ENCODE data around the gene PREX1. TPM values are rescaled to one million over a fixed set of nuclear protein-coding genes. Genes with fewer than 3 reads are reported as not detected.

Gene PREX1
- total and polyA plus RNA-seq, 9 donors = 16.7 to 32.5 (median 22.5) TPM

DNA sequence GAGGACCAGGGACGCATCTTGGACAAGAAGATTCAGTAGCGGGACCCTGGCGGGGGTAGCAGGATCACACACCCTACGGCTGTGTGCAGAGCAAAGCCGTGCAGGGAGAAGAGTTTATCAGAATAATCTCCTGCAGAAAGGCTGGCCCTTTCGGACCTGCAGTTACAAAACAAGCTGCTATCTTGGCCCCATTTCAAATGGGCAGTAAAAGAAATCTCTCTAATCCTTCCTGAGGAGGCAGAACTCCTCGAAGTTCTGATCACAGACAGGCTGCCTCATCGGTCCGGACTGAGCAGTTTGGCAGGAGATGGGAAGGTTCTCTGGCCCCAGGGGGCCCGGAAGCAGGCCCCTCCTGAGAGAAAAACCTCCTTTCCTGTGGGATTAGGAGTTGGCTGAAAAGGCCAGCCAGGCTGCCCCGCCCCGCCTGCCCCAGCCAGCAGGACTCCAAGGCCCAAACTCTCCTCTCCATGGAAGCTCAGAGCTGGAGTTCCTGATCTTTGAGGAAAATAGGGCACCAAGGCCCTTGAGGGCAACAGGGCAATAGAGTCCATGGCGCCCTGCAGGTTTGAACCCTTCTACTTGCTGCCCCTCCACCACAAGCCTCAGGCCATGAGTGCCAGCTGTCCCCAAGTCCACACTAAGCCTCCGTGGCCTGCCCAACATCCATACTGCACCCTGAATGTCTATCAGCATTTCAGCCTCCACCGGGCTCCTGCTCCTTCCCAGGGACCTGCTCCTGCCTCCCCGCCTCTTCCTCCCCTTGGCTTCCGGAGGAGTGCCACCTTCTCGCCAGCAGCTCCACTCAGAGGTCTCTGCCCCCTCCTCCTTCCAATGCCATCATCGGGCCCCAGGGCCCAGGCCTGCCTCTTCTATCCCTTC, 141.3 kb downstream of the PREX1 start:
- Histone ChIP-seq H3K27ac (ENCODE audit: low read length) (no peak overlapping the region), H3K9me3 (replicated peaks; ENCODE audit: control insufficient read depth, low read depth, low read length) (no peaks in the 10 kb centered on the region), H3K36me3 (ENCODE audit: control insufficient read depth, insufficient read depth, low read length) (peaks cover 17% of the 10 kb centered on the region), H3K4me3 (ENCODE audit: low read length) (no peak overlapping the region), H3K4me1 (ENCODE audit: control insufficient read depth, insufficient read depth, low read length) (peaks cover 65% of the 10 kb centered on the region), H3K27me3 (ENCODE audit: control insufficient read depth, insufficient read depth, low read length) (no peaks in the 10 kb centered on the region)
- 58% methylated on average over 15 of the region's 19 CpGs for WGBS (ENCODE audit: insufficient coverage)
- peak; percentile 76 for DNase-seq

- H3K4me3 ChIP-seq (ENCODE audit: low read length) = no peak overlapping the region
- H3K27me3 ChIP-seq (ENCODE audit: control insufficient read depth, insufficient read depth, low read length) = no peaks in the 10 kb centered on the region
- peaks cover 16% of the 10 kb centered on the region for H3K36me3 ChIP-seq (ENCODE audit: control insufficient read depth, insufficient read depth, low read length)
- no peaks in the 10 kb centered on the region for H3K9me3 ChIP-seq (replicated peaks; ENCODE audit: control insufficient read depth, low read depth, low read length)
- peaks cover 70% of the 10 kb centered on the region for H3K4me1 ChIP-seq (ENCODE audit: control insufficient read depth, insufficient read depth, low read length)
- 21% methylated on average over 6 of the region's 8 CpGs for WGBS (ENCODE audit: insufficient coverage)
- no peak for DNase-seq
- no peak overlapping the region for H3K27ac ChIP-seq (ENCODE audit: low read length)
Observed at GRCh38 chr20:48685300-48685699, 142.5 kb downstream of the PREX1 start.

GRCh38 chr20:48684501-48685041, 143.2 kb downstream of the PREX1 start:
- H3K4me1 ChIP-seq (ENCODE audit: control insufficient read depth, insufficient read depth, low read length) = peaks cover 76% of the 10 kb centered on the region
- H3K27me3 ChIP-seq (ENCODE audit: control insufficient read depth, insufficient read depth, low read length) = no peaks in the 10 kb centered on the region
- peak; percentile 26 for DNase-seq
- H3K36me3 ChIP-seq (ENCODE audit: control insufficient read depth, insufficient read depth, low read length) = peaks cover 23% of the 10 kb centered on the region
- 64% methylated on average over 14 of the region's 14 CpGs for WGBS (ENCODE audit: insufficient coverage)
- H3K27ac ChIP-seq (ENCODE audit: low read length) = peak overlapping the region; percentile 31
- H3K9me3 ChIP-seq (replicated peaks; ENCODE audit: control insufficient read depth, low read depth, low read length) = no peaks in the 10 kb centered on the region
- H3K4me3 ChIP-seq (ENCODE audit: low read length) = no peak overlapping the region

DNA sequence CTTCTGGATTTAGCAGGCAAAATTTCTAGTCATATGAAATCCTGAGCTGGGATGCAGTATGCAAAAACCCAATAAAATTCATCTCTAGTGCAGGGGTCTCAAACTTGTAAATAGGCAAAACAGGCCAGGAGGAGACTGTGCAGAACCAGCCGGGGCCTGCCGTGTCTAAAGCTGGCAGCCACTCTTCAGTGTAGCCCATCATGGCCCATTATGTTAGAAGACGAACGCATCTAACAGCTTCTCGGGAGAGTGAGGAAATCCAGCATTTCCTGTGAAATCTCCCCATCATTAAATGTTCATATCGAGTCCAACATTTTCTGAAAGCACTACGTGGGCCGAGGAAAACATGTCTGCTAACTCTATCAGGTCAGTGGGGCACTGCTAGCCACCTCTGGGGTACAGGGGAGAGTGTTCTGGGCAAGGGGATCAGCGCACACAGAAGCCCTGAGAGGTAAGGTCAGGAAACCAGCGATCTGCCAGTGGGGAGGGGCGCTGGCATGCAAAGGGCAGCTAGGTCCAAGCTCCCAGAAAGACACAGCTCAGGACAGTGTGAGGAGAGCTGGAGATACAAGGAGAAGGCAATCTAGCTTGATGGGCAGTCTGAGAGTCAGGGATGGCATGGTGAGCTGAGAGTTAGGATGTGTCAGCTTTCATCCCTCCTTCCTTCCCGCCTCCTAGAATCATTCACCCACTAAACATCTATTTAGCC, 144.2 kb downstream of the PREX1 start:
- H3K27ac ChIP-seq (ENCODE audit: low read length) = peak overlapping the region; percentile 89
- peaks cover 76% of the 10 kb centered on the region for H3K4me1 ChIP-seq (ENCODE audit: control insufficient read depth, insufficient read depth, low read length)
- DNase-seq = peak; percentile 49
- H3K9me3 ChIP-seq (replicated peaks; ENCODE audit: control insufficient read depth, low read depth, low read length) = no peaks in the 10 kb centered on the region
- H3K4me3 ChIP-seq (ENCODE audit: low read length) = no peak overlapping the region
- WGBS (ENCODE audit: insufficient coverage) = 28% methylated on average over 10 of the region's 12 CpGs
- H3K36me3 ChIP-seq (ENCODE audit: control insufficient read depth, insufficient read depth, low read length) = peaks cover 31% of the 10 kb centered on the region
- no peaks in the 10 kb centered on the region for H3K27me3 ChIP-seq (ENCODE audit: control insufficient read depth, insufficient read depth, low read length)

- H3K9me3 ChIP-seq (replicated peaks; ENCODE audit: control insufficient read depth, low read depth, low read length) = no peaks in the 10 kb centered on the region
- H3K27me3 ChIP-seq (ENCODE audit: control insufficient read depth, insufficient read depth, low read length) = no peaks in the 10 kb centered on the region
- H3K27ac ChIP-seq (ENCODE audit: low read length) = peak overlapping the region; percentile 89
- 15% methylated on average over 11 of the region's 18 CpGs for WGBS (ENCODE audit: insufficient coverage)
- peak overlapping the region; percentile 5 for H3K4me3 ChIP-seq (ENCODE audit: low read length)
- H3K36me3 ChIP-seq (ENCODE audit: control insufficient read depth, insufficient read depth, low read length) = peaks cover 29% of the 10 kb centered on the region
- peak; percentile 95 for DNase-seq
- peaks cover 76% of the 10 kb centered on the region for H3K4me1 ChIP-seq (ENCODE audit: control insufficient read depth, insufficient read depth, low read length)
Observed at GRCh38 chr20:48682529-48683363, 145.1 kb downstream of the PREX1 start.

DNA sequence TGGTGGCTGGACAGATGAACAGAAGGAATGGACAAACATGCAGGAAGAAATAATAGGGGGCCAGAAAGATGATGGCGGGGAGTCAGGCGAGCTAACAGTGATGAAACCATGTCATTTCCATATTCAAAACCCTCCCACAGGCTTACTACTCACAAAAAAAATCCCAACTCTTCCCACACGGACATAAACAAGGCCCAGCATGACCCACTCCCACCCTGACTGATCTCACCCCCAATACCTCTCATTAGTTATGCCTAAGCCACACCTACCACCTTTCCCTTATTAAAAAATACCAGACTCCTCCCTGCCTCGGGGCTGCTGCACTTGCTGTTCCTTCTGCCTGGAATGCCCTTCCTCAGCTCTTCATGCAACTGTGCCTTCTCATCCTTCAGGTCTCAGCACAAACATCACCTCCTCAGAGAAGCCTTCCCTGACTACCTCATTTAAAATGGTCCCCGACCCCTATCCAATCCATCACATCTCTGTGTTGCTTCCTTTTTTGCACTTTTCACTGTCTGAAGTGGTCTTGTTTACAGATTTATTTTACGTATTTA, 145.8 kb downstream of the PREX1 start:
- Histone ChIP-seq H3K27me3 (ENCODE audit: control insufficient read depth, insufficient read depth, low read length) (no peaks in the 10 kb centered on the region), H3K4me3 (ENCODE audit: low read length) (no peak overlapping the region), H3K27ac (ENCODE audit: low read length) (peak overlapping the region; percentile 89), H3K4me1 (ENCODE audit: control insufficient read depth, insufficient read depth, low read length) (peaks cover 68% of the 10 kb centered on the region), H3K9me3 (replicated peaks; ENCODE audit: control insufficient read depth, low read depth, low read length) (no peaks in the 10 kb centered on the region), H3K36me3 (ENCODE audit: control insufficient read depth, insufficient read depth, low read length) (peaks cover 31% of the 10 kb centered on the region)
- WGBS (ENCODE audit: insufficient coverage) = 31% methylated on average over 2 of the region's 6 CpGs
- no peak for DNase-seq

DNA sequence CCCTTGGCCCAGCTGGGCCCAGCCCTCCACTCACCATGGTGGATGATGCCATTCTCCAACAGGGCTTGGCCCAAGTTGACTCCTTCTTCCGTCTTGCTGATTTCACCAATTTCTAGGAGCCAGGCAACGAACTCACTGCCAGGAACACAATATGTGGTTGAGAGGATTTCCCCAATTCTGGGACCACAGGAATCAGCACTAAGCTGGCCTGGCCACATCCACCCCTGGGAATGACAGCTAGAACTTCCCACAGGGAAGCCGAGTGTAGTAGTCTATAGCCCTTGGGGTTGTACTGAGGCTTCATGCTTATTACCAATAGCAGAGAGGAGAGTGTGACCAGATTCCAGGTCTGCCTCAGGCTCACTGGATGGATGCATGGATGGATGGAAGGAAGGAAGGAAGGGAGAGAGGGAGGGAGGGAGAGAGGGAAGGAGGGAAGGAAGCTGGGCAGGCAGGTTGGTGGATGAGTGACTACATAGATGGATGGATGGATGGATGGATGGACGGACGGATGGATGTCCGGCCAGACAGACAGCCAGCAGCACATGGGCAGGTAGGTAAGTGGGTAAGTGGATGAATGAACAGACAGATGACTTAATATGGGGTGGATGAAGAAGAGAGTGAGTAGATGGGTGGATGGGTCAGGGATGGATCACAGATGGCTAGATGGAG, 146.5 kb downstream of the PREX1 start:
- Histone ChIP-seq H3K36me3 (ENCODE audit: control insufficient read depth, insufficient read depth, low read length) (peaks cover 34% of the 10 kb centered on the region), H3K27me3 (ENCODE audit: control insufficient read depth, insufficient read depth, low read length) (no peaks in the 10 kb centered on the region), H3K9me3 (replicated peaks; ENCODE audit: control insufficient read depth, low read depth, low read length) (no peaks in the 10 kb centered on the region), H3K27ac (ENCODE audit: low read length) (peak overlapping the region; percentile 89), H3K4me3 (ENCODE audit: low read length) (no peak overlapping the region), H3K4me1 (ENCODE audit: control insufficient read depth, insufficient read depth, low read length) (peaks cover 65% of the 10 kb centered on the region)
- 83% methylated on average over 5 of the region's 6 CpGs for WGBS (ENCODE audit: insufficient coverage)
- DNase-seq = no peak

DNA sequence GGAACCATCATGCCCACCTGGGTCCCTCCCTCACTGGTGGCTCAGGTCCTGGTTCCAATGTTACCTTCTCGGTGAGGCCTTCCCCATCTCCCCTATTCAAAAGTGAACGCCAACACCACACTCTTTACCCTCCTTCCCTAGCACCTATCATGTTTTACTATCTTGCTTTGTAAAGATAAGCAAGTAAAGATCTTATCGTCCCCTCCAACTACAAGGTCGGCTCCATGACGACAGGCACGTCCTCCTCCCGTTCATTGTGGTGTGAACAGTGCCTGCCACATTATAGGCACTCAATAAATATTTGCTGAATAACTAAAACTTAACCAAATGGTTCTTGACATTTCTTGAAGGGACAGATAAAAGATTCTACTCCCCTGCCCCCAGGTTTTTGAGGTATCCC, 147.1 kb downstream of the PREX1 start:
- Histone ChIP-seq H3K9me3 (replicated peaks; ENCODE audit: control insufficient read depth, low read depth, low read length) (no peaks in the 10 kb centered on the region), H3K27ac (ENCODE audit: low read length) (no peak overlapping the region), H3K36me3 (ENCODE audit: control insufficient read depth, insufficient read depth, low read length) (peaks cover 41% of the 10 kb centered on the region), H3K4me1 (ENCODE audit: control insufficient read depth, insufficient read depth, low read length) (peaks cover 58% of the 10 kb centered on the region), H3K27me3 (ENCODE audit: control insufficient read depth, insufficient read depth, low read length) (no peaks in the 10 kb centered on the region), H3K4me3 (ENCODE audit: low read length) (no peak overlapping the region)
- no peak for DNase-seq
- WGBS (ENCODE audit: insufficient coverage) = 78% methylated on average over 7 of the region's 7 CpGs

GRCh38 chr20:48679599-48679998, 148.2 kb downstream of the PREX1 start:
- H3K36me3 ChIP-seq (ENCODE audit: control insufficient read depth, insufficient read depth, low read length) = peaks cover 47% of the 10 kb centered on the region
- no peak for DNase-seq
- WGBS (ENCODE audit: insufficient coverage) = 74% methylated on average over 12 of the region's 14 CpGs
- no peaks in the 10 kb centered on the region for H3K9me3 ChIP-seq (replicated peaks; ENCODE audit: control insufficient read depth, low read depth, low read length)
- H3K27me3 ChIP-seq (ENCODE audit: control insufficient read depth, insufficient read depth, low read length) = no peaks in the 10 kb centered on the region
- no peak overlapping the region for H3K4me3 ChIP-seq (ENCODE audit: low read length)
- H3K4me1 ChIP-seq (ENCODE audit: control insufficient read depth, insufficient read depth, low read length) = peaks cover 47% of the 10 kb centered on the region
- no peak overlapping the region for H3K27ac ChIP-seq (ENCODE audit: low read length)
